ENCODE data around the gene PRR14L.
"Not testable (repeated sequence)": the region's sequence is repeated elsewhere in the genome, so short reads cannot be mapped to it uniquely, and the experiment has no call there.

PRR14L gene

GRCh38 chr22:31749636-31750364 is at the start of gene PRR14L:
Gene PRR14L, minus strand, starts transcription at chr22:31750132. Its CDS starts 11,272 bp downstream, at chr22:31738860.
- DNase-seq (ENCODE audit: low read depth in 2 of 2), result peak; percentile 99

- not testable (repeated sequence) for DNase-seq (ENCODE audit: low read depth in 2 of 2)
These were observed 49.4 kb upstream of the PRR14L start for GRCh38 chr22:31799358-31799757.

- no peak for DNase-seq (ENCODE audit: low read depth in 2 of 2)
These were observed 40.3 kb upstream of the PRR14L start for GRCh38 chr22:31790240-31790639.

DNA sequence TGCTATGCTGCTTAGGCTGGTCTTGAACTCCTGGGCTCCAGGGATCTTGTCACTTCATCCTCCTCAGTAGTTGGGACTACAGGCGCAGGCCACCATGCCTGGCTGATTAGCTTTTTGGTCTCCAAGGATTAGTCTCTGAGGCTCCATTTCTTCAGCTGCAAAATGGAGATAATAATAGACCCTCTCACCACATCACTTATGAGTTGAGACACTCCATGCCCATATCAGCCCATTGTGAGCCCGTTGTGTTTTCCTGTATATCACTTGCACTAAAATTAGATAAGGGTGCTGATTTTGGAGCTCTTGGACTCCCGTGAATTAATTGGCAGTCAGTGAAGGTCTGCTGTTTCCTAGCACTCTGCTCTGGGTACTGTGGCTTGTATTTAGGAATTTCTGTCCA is 39.9 kb upstream of the PRR14L start:
- no peak for DNase-seq (ENCODE audit: low read depth in 2 of 2)

DNA sequence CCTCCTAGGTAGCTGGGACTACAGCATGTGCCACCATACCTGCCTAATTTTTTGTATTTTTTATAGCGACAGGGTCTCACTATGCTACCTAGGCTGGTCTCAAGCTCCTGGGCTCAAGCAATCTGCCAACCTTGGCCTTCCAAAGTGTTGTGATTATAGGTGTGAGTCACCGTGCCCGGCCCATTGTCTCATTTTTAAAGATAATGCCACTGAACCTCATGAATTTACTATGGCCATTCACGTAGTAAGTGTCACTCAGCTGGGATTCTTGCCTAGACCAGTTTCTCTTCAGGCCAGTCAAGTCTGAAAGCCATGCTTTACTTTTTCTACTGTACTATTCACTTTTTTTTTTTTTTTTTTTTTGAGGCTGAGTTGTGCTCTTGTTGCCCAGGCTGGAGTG is 26.3 kb upstream of the PRR14L start:
- no peak for DNase-seq (ENCODE audit: low read depth in 2 of 2)

- no peak for DNase-seq (ENCODE audit: low read depth in 2 of 2)
These were observed 23.5 kb upstream of the PRR14L start for GRCh38 chr22:31773416-31773815.

GRCh38 chr22:31768422-31769059 is 18.6 kb upstream of the PRR14L start:
- no peak for DNase-seq (ENCODE audit: low read depth in 2 of 2)

DNA sequence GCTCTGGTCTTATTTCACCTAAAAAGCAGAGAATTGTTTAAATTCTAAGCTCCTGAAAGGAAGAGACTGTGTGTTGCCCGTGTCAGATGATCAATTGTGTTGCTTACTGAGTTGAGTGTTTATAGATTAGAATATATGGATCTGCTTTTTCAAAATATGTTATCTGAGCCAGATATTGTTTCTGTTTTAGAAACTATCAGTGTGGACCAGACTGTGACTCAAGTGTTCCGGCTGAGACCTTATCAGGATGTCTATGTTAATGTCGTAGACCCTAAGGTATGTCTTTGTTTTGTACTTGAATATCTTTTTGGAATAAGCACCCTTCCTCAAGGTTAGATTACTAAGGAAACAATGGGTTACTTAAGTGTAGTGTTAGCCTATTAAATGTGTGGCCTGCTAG is 14.9 kb upstream of the PRR14L start:
- no peak for DNase-seq (ENCODE audit: low read depth in 2 of 2)

DNA sequence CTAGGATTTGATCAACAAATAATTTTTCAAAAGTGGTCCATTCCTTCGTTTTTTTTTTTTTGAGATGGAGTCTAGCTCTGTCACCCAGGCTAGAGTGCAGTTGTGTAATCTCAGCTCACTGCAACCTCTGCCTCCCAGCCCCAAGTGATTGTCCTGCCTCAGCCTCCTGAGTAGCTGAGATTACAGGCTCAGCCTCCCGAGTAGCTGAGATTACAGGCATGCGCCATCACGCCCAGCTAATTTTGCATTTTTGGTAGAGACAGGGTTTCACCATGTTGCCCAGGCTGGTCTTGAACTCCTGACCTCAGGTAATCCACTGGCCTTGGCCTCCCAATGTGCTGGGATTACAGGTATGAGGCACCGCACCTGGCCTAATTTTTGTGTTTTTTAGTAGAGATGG is 8.9 kb upstream of the PRR14L start:
- not testable (repeated sequence) for DNase-seq (ENCODE audit: low read depth in 2 of 2)

GRCh38 chr22:31757265-31757664 is 7.3 kb upstream of the PRR14L start:
- no peak for DNase-seq (ENCODE audit: low read depth in 2 of 2)

DNA sequence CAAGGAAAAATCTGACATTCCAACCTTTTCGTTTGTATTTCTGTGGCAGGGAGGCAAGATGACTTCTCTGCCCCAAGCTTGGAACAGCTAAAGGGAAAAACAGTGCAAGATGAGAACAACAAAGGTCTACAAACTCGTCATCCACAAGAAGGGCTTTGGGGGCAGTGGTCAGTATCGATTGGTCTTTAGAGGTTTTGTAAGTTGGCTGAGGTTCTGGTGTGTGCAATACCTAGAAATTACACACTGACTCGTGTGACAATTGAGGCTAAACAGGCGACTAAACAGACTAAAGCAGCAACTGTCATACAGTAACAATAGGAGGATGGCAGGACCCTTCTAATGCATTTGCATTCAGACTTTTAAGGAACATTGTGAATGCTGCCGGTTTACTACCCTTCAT is 4.9 kb upstream of the PRR14L start:
- DNase-seq (ENCODE audit: low read depth in 2 of 2), result no peak

DNA sequence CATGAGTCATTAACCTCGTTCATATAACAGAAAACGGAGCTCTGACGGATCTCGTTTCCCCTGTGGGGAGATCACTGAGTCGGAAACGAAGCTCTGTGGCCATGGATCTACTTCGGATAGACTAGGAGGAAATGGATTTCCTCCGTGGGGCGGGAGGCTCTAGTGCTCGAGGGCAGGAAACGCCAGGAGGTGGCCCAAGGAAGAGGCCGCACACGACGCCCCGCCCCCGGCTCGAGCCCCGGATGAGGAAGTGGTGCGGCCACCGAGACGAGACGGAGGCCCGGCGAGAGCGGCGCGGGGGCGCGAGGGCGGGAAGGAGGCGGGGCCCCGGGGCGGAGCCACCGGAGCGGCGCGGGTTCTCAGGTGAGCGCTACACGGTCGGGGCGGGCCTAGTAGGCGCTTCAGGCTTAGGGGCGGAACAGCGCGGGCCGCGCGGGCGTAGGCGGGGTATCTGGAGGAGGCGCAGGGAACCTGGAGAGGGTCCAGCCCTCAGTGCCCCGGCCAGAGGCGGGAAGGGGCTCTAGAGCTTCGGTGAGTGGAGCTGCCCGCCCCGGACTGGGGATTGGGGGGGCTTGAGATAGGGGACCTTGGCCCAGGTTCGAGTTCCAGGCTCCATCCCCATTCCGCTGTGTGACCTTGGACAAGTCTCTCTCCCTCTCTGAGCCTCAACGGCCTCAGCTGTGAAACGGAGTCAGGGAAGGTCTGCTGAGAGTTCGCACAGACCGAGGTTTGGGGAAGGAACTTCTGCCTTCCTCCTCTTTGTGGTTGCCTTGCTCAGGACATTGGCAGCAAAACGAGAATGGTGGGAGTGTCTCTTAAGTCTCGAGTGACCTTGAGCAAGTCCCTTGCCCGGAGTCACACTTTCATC is 3.9 kb upstream of the PRR14L start, which contains the start of gene DEPDC5:
DEPDC5 (plus strand) TSS at position 386 of the 868 bp plus-strand sequence. CDS start 903 bp downstream, outside the sequence.
- peak; percentile 91 to 94 for DNase-seq (ENCODE audit: low read depth in 2 of 2)

- no peak for DNase-seq (ENCODE audit: low read depth in 2 of 2)
These were observed 3.2 kb upstream of the PRR14L start for GRCh38 chr22:31753005-31753633.

- no peak for DNase-seq (ENCODE audit: low read depth in 2 of 2)
These were observed 2.3 kb upstream of the PRR14L start for GRCh38 chr22:31752096-31752847.

DNA sequence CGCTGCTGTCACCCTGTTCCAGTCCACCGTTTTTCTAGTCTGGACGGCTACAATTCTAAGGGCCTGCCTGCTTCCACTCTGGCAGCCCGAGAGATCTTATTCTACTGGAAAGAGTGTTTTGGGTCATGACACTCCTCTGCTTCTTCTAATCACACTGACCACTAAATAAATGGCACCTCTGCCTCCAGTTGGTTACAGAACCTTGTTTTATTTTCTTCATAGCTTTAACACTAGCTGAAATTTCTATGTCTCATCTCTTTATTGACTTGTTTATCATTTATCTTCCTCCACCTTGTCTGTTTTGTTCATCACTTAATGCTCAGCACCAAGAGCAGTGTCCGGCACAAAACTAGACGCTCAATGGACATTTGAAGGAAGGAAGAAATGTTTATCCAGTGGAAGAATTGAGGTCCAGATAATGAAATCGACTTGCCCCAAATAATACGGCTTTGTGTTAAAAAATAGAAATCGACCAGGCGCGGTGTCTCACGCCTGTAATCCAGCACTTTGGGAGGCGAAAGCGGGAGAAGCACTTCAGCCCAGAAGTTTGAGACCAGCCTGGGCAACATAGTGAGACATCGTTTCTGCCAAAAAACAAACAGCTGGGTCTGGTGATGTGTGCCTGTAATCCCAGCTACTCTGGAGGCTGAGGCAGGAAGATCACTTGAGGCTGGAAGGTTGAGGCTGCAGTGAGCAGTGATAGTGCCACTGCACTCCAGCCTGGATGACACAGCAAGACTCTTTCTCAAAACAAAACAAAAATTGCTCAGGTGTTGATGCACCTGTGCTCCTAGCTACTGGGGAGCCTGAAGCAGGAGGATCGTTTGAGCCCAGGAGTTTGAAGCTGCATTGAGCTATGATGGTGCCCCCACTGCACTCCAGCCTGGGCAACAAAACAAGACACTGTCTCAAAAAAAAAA is 693 bp upstream of the PRR14L start:
- no peak for DNase-seq (ENCODE audit: low read depth in 2 of 2)

DNA sequence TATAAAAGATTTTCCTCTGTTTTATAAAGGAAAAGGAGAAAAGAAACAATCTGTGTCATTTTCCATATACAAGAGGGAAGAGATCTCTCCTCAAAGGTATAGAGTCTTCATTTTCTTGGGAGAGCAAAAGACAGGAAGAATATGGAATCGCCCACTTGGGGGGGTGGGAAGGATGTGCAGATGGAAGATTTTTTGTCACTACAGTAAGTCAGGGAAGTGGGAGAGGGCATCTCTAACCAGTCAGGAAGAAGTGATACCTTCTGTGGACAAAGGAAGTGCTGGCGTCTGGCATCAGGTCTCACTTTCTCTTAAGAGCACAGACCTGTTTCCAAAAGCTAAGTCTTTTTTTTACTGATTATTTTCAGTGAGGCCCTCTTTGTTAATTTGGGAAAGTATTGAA is 1.4 kb downstream of the PRR14L start:
- DNase-seq (ENCODE audit: low read depth in 2 of 2), result no peak

- DNase-seq (ENCODE audit: low read depth in 2 of 2), result no peak
These were observed 2.5 kb downstream of the PRR14L start for GRCh38 chr22:31747441-31747840.

- no peak for DNase-seq (ENCODE audit: low read depth in 2 of 2)
These were observed 6.1 kb downstream of the PRR14L start for GRCh38 chr22:31743871-31744270.

DNA sequence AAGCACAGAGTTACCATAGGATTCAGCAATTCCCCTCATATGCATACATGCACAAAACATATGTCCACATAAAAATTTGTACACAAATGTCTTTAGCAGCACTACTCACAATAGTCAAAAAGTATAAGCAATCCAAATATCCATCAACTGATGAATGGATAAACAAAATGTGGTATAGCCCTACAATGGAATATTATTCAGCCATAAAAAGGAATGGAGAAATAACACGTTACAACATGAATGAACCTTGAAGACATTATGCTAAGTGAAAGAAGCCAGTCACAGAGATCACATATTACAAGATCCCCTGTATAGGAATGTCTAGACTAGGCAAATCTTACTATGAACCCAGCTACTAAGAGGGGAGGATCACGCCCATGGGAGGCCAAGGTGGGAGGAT is 7.2 kb downstream of the PRR14L start:
- DNase-seq (ENCODE audit: low read depth in 2 of 2), result no peak

- DNase-seq (ENCODE audit: low read depth in 2 of 2), result no peak
These were observed 7.8 kb downstream of the PRR14L start for GRCh38 chr22:31742115-31742514.
